Pancreas (tissue), 10 donors: ENCODE data around the gene POLR2C. TPM values are rescaled to one million over a fixed set of nuclear protein-coding genes. Genes with fewer than 3 reads are reported as not detected.
"Not testable (repeated sequence)": the region's sequence is repeated elsewhere in the genome, so short reads cannot be mapped to it uniquely, and the experiment has no call there.

Experiments used
- ATAC-seq, 4 donors: fragments of 200-7000 bp; cut with Tn5 transposase; one replicate each; pipeline versions ENCODE4 v1.8.0 to v1.9.1; 2020; ENCODE audit warnings: mild to moderate bottlenecking in 4 of 4, moderate library complexity in 4 of 4
- DNase-seq, 6 donors: peaks; one replicate each; pipeline ENCODE4 v3.0.0-alpha.2; 2020
- FAIRE-seq: peaks from 2 replicates; lab custom pipeline; 2012; peaks lifted over from hg19 to GRCh38; lab: Jason Lieb, UNC
- H3K27ac ChIP-seq, 4 donors: fragments of 200-600 bp; sonication (generic); 1 replicate in 3 of 4; 2 replicates in 1 of 4; pipeline versions ENCODE4 v1.5.0 to v1.8.0; 2020
- H3K27me3 ChIP-seq, 4 donors: fragments of 200-600 bp; one replicate each; pipeline ENCODE4 v1.8.0; 2021
- H3K36me3 ChIP-seq, 3 donors: fragments of 200-600 bp; sonication (generic) in 1 of 3; one replicate each; pipeline versions ENCODE4 v1.5.0 to v1.8.0; 2020 to 2021
- H3K4me1 ChIP-seq, 3 donors: fragments of 200-600 bp; one replicate each; pipeline ENCODE4 v1.8.0; 2021
- H3K4me3 ChIP-seq, 4 donors: fragments of 200-600 bp; sonication (generic) in 2 of 4; one replicate each; pipeline versions ENCODE4 v1.5.0 to v1.8.0; 2020 to 2021
- H3K9me3 ChIP-seq, 4 donors: fragments of 200-600 bp; one replicate each; pipeline ENCODE4 v1.8.0; 2021
- WGBS, 2 donors: extraction: QIAGEN DNeasy Blood & Tissue Kit; methylation state at CpG; one replicate each; pipeline ENCODE4 v1.1.7; 2013; 5-methylcytosine and 5-hydroxymethylcytosine counted together
- intact Hi-C, 3 donors: fragments of 100-400 bp; cut with DNase I; formaldehyde crosslinking; loops; one replicate each; pipeline versions ENCODE4 v1.11.1 to v1.14.2; 2022
- polyA plus RNA-seq, 2 donors: library from polyadenylated mRNA; stranded (reverse); fragments of 200-250 nt; gene quantifications; one replicate each; pipeline ENCODE4 v1.2.3, GENCODE V29; 2013
- total RNA-seq, 6 donors: library from RNA; stranded (reverse); fragmentation: NEBNext Ultra II Directional in 4 of 6; extraction: Animal tissue kit (Norgen Biotek cat#: 25700) in 4 of 6; gene quantifications; one replicate each; pipeline versions ENCODE4 v1.2.1 to v1.2.4, GENCODE V29; 2021 to 2023
- TF ChIP-seq, protein P1 (sequence below), 4 donors: fragments of 200-600 bp; sonication (generic) in 3 of 4; IDR thresholded peaks; one replicate each; pipeline versions ENCODE4 v1.5.0 to v1.8.0; 2021; ENCODE audit warnings: antibody characterized with exemption in 4 of 4
- donor health status: healthy with polysubstance abuse.
- donor health status: DM: no; HTN: no; CAD: no; lungs with moderate emphysema.
- donor health status: DM: no; HTN: no; CAD: no.
- donor health status: control.
- donor health status: control.
- donor health status: Bipolar disorder and iron deficiency.
- donor health status: DM: yes; HTN: yes; CAD: no.
- donor health status: DM: no; HTN: no; CAD: no.
- donor health status: DM: no; HTN: no; CAD: no.
- donor health status: DM: yes; HTN: yes; CAD: no.

POLR2C gene
- total and polyA plus RNA-seq, 8 donors, result 20.4 to 43.9 (median 25.1) TPM

- H3K4me1 ChIP-seq, result no peaks in the 10 kb centered on the region
- no peak overlapping the region for H3K27ac ChIP-seq
- FAIRE-seq, result no peak
- no peak overlapping the region for H3K4me3 ChIP-seq
- intact Hi-C loops, result no loop called here
- 73 to 81% methylated on average over 13 of the region's 13 CpGs for WGBS, 2 donors
- TF ChIP-seq, protein P1, sequence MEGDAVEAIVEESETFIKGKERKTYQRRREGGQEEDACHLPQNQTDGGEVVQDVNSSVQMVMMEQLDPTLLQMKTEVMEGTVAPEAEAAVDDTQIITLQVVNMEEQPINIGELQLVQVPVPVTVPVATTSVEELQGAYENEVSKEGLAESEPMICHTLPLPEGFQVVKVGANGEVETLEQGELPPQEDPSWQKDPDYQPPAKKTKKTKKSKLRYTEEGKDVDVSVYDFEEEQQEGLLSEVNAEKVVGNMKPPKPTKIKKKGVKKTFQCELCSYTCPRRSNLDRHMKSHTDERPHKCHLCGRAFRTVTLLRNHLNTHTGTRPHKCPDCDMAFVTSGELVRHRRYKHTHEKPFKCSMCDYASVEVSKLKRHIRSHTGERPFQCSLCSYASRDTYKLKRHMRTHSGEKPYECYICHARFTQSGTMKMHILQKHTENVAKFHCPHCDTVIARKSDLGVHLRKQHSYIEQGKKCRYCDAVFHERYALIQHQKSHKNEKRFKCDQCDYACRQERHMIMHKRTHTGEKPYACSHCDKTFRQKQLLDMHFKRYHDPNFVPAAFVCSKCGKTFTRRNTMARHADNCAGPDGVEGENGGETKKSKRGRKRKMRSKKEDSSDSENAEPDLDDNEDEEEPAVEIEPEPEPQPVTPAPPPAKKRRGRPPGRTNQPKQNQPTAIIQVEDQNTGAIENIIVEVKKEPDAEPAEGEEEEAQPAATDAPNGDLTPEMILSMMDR (IDR thresholded peaks at IDR 0.05), result no peak
- no peaks in the 10 kb centered on the region for H3K36me3 ChIP-seq
- H3K9me3 ChIP-seq, result no peaks in the 10 kb centered on the region
- no peak for DNase-seq
- no peaks in the 10 kb centered on the region for H3K27me3 ChIP-seq
- no peak for ATAC-seq
Observed at GRCh38 chr16:57497121-57497520, 34.6 kb downstream of the POLR2C start.

DNA sequence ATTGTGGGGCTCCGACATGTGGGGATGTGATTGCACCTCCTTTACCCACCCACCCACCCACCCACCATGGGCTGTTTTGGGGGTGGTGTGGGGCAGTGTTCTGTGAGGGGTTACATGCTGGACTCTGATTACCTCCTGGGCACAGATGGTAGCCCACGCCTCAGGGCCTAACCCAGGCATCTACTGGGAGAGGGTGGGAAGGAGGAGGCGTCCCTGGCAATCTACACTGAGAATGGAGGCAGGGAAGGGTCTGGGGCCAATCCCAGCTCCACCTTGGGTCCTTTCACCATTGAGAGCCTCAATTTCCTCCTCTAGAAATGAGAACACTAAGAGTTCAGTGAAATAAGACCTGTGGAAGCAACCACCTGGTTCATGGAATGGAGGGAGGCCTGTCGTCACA, 35.6 kb downstream of the POLR2C start:
- H3K27ac ChIP-seq, result no peak overlapping the region
- TF ChIP-seq, protein P1 (IDR thresholded peaks at IDR 0.05), result no peak
- H3K9me3 ChIP-seq, result no peaks in the 10 kb centered on the region
- ATAC-seq (no peak), DNase-seq (no peak), FAIRE-seq (no peak)
- H3K36me3 ChIP-seq, result no peaks in the 10 kb centered on the region
- H3K4me1 ChIP-seq, result no peaks in the 10 kb centered on the region
- intact Hi-C loops, result no loop called here
- H3K27me3 ChIP-seq, result no peaks in the 10 kb centered on the region
- WGBS, 2 donors, result 80 to 90% methylated on average over 4 of the region's 4 CpGs
- H3K4me3 ChIP-seq, result no peak overlapping the region

- intact Hi-C loops, H3K27me3 ChIP-seq, H3K36me3 ChIP-seq, H3K9me3 ChIP-seq, H3K27ac ChIP-seq, H3K4me3 ChIP-seq, ATAC-seq, H3K4me1 ChIP-seq, DNase-seq, FAIRE-seq: not testable (repeated sequence)
- WGBS, 2 donors, result 88 to 92% methylated on average over 11 of the region's 11 CpGs
Observed at GRCh38 chr16:57499941-57500340, 37.5 kb downstream of the POLR2C start.

DNA sequence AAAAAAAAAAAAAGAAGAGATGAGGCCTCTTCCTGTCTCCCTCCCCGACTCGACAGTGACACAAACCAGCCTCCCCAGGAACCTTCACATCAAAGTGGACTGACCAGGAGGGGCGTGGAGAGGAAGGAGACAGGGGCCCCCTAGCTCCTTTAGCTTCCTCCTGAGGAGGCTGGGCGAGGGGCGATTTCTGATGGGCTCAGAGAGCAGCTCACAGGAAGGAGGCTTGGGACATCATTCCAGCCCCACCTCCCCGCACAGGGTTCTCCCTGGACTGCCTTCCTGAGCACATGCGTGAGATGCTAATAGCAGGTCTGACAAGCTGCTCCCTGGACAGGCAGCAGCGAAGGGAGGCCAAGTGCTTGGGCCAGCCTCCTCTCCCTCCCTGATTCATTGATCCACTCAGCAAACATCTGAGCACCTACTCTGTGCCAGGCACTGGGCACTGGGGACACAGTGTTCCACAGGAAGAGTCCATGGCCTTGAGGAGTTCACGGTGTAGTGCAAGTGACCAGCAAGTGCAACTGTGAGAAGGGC, 38.2 kb downstream of the POLR2C start:
- Histone ChIP-seq H3K27me3 (no peaks in the 10 kb centered on the region), H3K36me3 (no peaks in the 10 kb centered on the region), H3K9me3 (no peaks in the 10 kb centered on the region), H3K27ac (no peak overlapping the region), H3K4me3 (no peak overlapping the region), H3K4me1 (no peaks in the 10 kb centered on the region)
- FAIRE-seq (no peak), DNase-seq (peak in 2 of 6 donors; percentile 44 to 52), ATAC-seq (peak; percentile 18 to 87 (median 69))
- intact Hi-C loops, result no loop called here
- TF ChIP-seq, protein P1 (IDR thresholded peaks at IDR 0.05), result no peak
- 55 to 58% methylated on average over 9 of the region's 9 CpGs for WGBS, 2 donors

GRCh38 chr16:57501492-57501891, 39.0 kb downstream of the POLR2C start:
- WGBS, 2 donors, result 78 to 81% methylated on average over 7 of the region's 7 CpGs
- Histone ChIP-seq H3K27ac (no peak overlapping the region), H3K4me3 (no peak overlapping the region), H3K4me1 (no peaks in the 10 kb centered on the region), H3K9me3 (no peaks in the 10 kb centered on the region), H3K36me3 (no peaks in the 10 kb centered on the region), H3K27me3 (no peaks in the 10 kb centered on the region)
- TF ChIP-seq, protein P1 (IDR thresholded peaks at IDR 0.05), result no peak
- intact Hi-C loops, result no loop called here
- DNase-seq, result no peak
- ATAC-seq, result no peak
- FAIRE-seq, result no peak
